Fibroblast of lung (primary cell): ENCODE measurements around the gene PRRX1.

Source experiments
- CTCF ChIP-seq, 2 donors: IDR thresholded peaks in 1 of 2; conservative IDR thresholded peaks in 1 of 2; 1 replicate in 1 of 2; 2 replicates in 1 of 2; pipeline ENCODE4 v1.5.1; 2011 to 2012; ENCODE audit warnings: low read length in 2 of 2, control low read depth in 1 of 2, inconsistent platforms in 1 of 2, low read depth in 1 of 2, mild to moderate bottlenecking in 1 of 2
- EZH2 ChIP-seq: IDR thresholded peaks from 2 replicates; pipeline ENCODE4 v1.5.1; 2012; ENCODE audit warnings: low read length, control low read depth, mild to moderate bottlenecking; ENCODE audit errors: missing control alignments

GRCh38 chr1:170727963-170728362 is 64.0 kb downstream of the PRRX1 start:
- TF ChIP-seq EZH2 = no peak
- no peak for TF ChIP-seq CTCF (conservative IDR thresholded peaks at IDR 0.05 in 1 of 2, IDR thresholded peaks at IDR 0.05 in 1 of 2; ENCODE audit: low read depth in 1 of 2, low read length in 2 of 2)
